Upper lobe of right lung (tissue), 1 donor: ENCODE results near the gene SNX25. TPM values are rescaled to one million over a fixed set of nuclear protein-coding genes. Genes with fewer than 3 reads are reported as not detected.
A peak's percentile ranks its signal among the peaks of the same experiment; 100 is the strongest.

ENCODE experiments used
- ATAC-seq: fragments of 200-7000 bp; cut with Tn5 transposase; one replicate; pipeline ENCODE4 v1.9.1; 2020; ENCODE audit warnings: mild to moderate bottlenecking, moderate library complexity
- DNase-seq: peaks from one replicate; pipeline ENCODE4 v3.0.0-alpha.2; 2020
- H3K27ac ChIP-seq: fragments of 200-600 bp; one replicate; pipeline ENCODE4 v1.8.0; 2022
- H3K27me3 ChIP-seq: fragments of 200-600 bp; one replicate; pipeline ENCODE4 v1.8.0; 2022; ENCODE audit warnings: mild to moderate bottlenecking
- H3K36me3 ChIP-seq: fragments of 200-600 bp; one replicate; pipeline ENCODE4 v1.8.0; 2022
- H3K4me1 ChIP-seq: fragments of 200-600 bp; one replicate; pipeline ENCODE4 v1.8.0; 2022
- H3K4me3 ChIP-seq: fragments of 200-600 bp; one replicate; pipeline ENCODE4 v1.8.0; 2022; ENCODE audit warnings: mild to moderate bottlenecking
- H3K9me3 ChIP-seq: fragments of 200-600 bp; one replicate; pipeline ENCODE4 v1.8.0; 2022
- intact Hi-C: fragments of 100-400 bp; cut with DNase I; formaldehyde crosslinking; loops from one replicate; pipeline ENCODE4 v1.11.0; 2022
- total RNA-seq: library from RNA; stranded (reverse); fragmentation: NEBNext Ultra II Directional; extraction: Animal tissue kit (Norgen Biotek cat#: 25700); gene quantifications from one replicate; pipeline ENCODE4 v1.2.1, GENCODE V29; 2021
- TF ChIP-seq, protein P1 (sequence below): fragments of 200-600 bp; IDR thresholded peaks from one replicate; pipeline ENCODE4 v1.8.0; 2022; ENCODE audit warnings: antibody characterized with exemption
- donor health status: DM: no; HTN: yes; CAD: no; lungs with severe emphysema.

The SNX25 gene
- total RNA-seq, 1 donor from 2014 or later, result 98.5 TPM

DNA sequence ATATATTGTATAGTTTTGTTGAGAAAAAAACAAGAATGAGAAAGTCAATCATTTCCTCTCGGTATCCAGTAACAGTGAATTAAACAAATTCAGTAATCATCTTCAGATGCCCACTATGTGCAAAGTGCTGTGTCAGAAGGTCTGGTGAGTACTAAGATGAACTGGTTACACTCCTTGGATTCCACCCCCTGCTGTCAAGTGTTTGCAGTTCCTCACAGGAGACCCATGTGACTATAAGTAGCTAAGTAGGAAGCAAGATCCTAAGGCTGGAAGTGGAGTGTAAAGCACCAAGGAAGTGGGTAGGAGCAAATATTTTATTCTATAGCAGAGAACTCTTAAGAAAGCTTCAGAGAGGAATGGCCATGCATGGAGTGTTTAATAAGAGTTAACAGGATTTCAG lies 73.6 kb downstream of the SNX25 start:
- Histone ChIP-seq H3K4me1 (peaks cover 6% of the 10 kb centered on the region), H3K27ac (peak overlapping the region; percentile 58), H3K27me3 (no peaks in the 10 kb centered on the region), H3K36me3 (peaks cover 4% of the 10 kb centered on the region), H3K9me3 (no peaks in the 10 kb centered on the region), H3K4me3 (no peak overlapping the region)
- DNase-seq (no peak), ATAC-seq (peak; percentile 93)
- intact Hi-C loops, result no loop called here
- TF ChIP-seq, protein P1, sequence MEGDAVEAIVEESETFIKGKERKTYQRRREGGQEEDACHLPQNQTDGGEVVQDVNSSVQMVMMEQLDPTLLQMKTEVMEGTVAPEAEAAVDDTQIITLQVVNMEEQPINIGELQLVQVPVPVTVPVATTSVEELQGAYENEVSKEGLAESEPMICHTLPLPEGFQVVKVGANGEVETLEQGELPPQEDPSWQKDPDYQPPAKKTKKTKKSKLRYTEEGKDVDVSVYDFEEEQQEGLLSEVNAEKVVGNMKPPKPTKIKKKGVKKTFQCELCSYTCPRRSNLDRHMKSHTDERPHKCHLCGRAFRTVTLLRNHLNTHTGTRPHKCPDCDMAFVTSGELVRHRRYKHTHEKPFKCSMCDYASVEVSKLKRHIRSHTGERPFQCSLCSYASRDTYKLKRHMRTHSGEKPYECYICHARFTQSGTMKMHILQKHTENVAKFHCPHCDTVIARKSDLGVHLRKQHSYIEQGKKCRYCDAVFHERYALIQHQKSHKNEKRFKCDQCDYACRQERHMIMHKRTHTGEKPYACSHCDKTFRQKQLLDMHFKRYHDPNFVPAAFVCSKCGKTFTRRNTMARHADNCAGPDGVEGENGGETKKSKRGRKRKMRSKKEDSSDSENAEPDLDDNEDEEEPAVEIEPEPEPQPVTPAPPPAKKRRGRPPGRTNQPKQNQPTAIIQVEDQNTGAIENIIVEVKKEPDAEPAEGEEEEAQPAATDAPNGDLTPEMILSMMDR, result no peak

- intact Hi-C loops, result no loop called here
- Histone ChIP-seq H3K4me3 (no peak overlapping the region), H3K4me1 (peaks cover 6% of the 10 kb centered on the region), H3K36me3 (peaks cover 8% of the 10 kb centered on the region), H3K9me3 (no peaks in the 10 kb centered on the region), H3K27ac (peak overlapping the region; percentile 58), H3K27me3 (no peaks in the 10 kb centered on the region)
- no peak for ATAC-seq
- no peak for DNase-seq
- TF ChIP-seq, protein P1, result no peak
These were observed 74.3 kb downstream of the SNX25 start for GRCh38 chr4:185283723-185284122.

DNA sequence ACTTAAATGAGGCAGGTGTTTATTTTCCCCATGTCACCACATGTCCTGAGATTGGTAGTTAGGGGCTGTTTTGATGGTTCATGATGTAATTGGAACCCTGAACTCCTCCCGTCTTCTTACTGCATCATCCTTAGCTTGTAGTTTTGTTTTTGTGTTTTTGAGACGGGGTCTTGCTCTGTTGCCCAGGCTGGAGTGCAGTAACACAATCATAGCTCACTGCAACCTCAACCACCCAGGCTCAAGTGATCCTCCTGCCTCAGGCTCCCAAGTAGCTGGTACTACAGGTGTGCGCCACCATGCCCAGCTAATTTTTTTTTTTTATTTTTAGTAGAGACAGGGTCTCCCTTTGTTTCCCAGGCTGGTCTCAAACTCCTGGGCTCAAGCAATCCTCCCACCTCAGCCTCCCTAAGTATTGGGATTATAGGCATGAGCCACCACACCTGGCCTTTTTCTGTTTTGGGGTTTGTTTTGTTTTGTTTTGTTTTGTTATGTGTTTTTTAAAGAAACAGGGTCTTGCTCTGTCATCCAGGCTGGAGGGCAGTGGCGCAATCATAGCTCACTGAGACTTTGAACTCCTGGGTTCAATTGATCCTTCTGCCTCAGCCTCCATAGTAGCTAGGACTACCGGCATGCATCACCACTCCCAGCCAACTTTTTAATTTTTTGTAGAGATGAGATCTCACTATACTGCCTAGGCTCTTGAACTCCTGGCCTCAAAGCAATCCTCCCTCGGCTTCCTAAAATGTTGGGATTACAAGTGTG lies 76.4 kb downstream of the SNX25 start:
- Histone ChIP-seq H3K4me1 (peaks cover 6% of the 10 kb centered on the region), H3K4me3 (no peak overlapping the region), H3K9me3 (no peaks in the 10 kb centered on the region), H3K36me3 (peaks cover 21% of the 10 kb centered on the region), H3K27me3 (no peaks in the 10 kb centered on the region), H3K27ac (no peak overlapping the region)
- intact Hi-C loops, result no loop called here
- TF ChIP-seq, protein P1, result no peak
- no peak for ATAC-seq
- DNase-seq, result no peak

GRCh38 chr4:185286571-185286970 lies 77.2 kb downstream of the SNX25 start:
- Histone ChIP-seq H3K27ac (no peak overlapping the region), H3K4me1 (peaks cover 6% of the 10 kb centered on the region), H3K9me3 (no peaks in the 10 kb centered on the region), H3K4me3 (no peak overlapping the region), H3K27me3 (no peaks in the 10 kb centered on the region), H3K36me3 (peaks cover 21% of the 10 kb centered on the region)
- DNase-seq (no peak), ATAC-seq (no peak)
- intact Hi-C loops, result no loop called here
- TF ChIP-seq, protein P1, result no peak

DNA sequence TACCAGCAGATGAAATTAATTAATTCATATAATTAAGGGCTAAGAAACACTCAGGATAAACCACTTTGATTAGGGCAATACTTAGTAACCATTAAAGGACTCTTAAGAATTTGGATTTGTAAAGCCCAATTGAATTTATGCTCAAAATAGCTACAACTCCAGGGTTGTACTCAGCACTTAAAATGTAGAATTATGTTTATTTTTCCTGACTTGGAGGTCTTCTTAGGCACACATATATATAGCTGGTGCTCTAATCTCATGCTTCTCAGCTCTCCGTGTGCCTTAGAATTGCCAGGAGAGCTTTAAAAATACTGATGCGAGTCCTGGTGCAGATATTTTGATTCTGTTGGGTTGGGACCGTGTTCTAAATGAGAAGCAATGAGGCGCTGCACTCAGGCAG lies 77.6 kb downstream of the SNX25 start:
- intact Hi-C loops, result no loop called here
- Histone ChIP-seq H3K36me3 (peaks cover 21% of the 10 kb centered on the region), H3K9me3 (no peaks in the 10 kb centered on the region), H3K4me3 (peak overlapping the region; percentile 6), H3K4me1 (peaks cover 6% of the 10 kb centered on the region), H3K27ac (peak overlapping the region; percentile 49), H3K27me3 (no peaks in the 10 kb centered on the region)
- DNase-seq (no peak), ATAC-seq (no peak)
- TF ChIP-seq, protein P1, result no peak
